Thoracic aorta (tissue), 2 donors: ENCODE data around the gene STRADB. TPM values are rescaled to one million over a fixed set of nuclear protein-coding genes. Genes with fewer than 3 reads are reported as not detected.
A peak's percentile ranks its signal among the peaks of the same experiment; 100 is the strongest.

ENCODE experiments used
- ATAC-seq: fragments of 150-250 bp; one replicate; pipeline ENCODE4 v1.8.0; 2017; ENCODE audit warnings: low read depth; ENCODE audit not compliant: insufficient number of reproducible peaks, low FRiP score
- DNase-seq: peaks from one replicate; pipeline ENCODE4 v3.0.0-alpha.2; 2020; ENCODE audit warnings: low spot score
- H3K27ac ChIP-seq, 2 donors: fragments of 200-600 bp; sonication (generic); 1 replicate in 1 of 2; 2 replicates in 1 of 2; pipeline ENCODE4 v1.5.1; 2016; ENCODE audit warnings: mild to moderate bottlenecking in 2 of 2, moderate library complexity in 2 of 2
- H3K27me3 ChIP-seq: fragments of 200-600 bp; sonication (generic); replicated peaks from 2 replicates; pipeline ENCODE4 v1.6.0; 2016; ENCODE audit warnings: mild to moderate bottlenecking; ENCODE audit not compliant: insufficient read depth
- H3K36me3 ChIP-seq: fragments of 200-600 bp; sonication (generic); one replicate; pipeline ENCODE4 v1.5.1; 2016
- H3K4me1 ChIP-seq, 2 donors: fragments of 200-600 bp; sonication (generic); 1 replicate in 1 of 2; 2 replicates in 1 of 2; pipeline versions ENCODE4 v1.5.1 to v1.6.0; 2016; ENCODE audit warnings: low read depth in 2 of 2, mild to moderate bottlenecking in 1 of 2; ENCODE audit not compliant: control insufficient read depth in 1 of 2
- H3K4me3 ChIP-seq: fragments of 200-600 bp; sonication (generic); 2 replicates; pipeline ENCODE4 v1.5.1; 2016; ENCODE audit warnings: mild to moderate bottlenecking
- H3K9me3 ChIP-seq: fragments of 200-600 bp; sonication (generic); 2 replicates; pipeline ENCODE4 v1.5.1; 2016
- CTCF ChIP-seq: fragments of 200-600 bp; sonication (generic); IDR thresholded peaks from one replicate; pipeline ENCODE4 v1.5.1; 2019; ENCODE audit warnings: antibody characterized with exemption
- total RNA-seq, 2 donors: library from RNA; depleted of rRNA; stranded (reverse); fragments of >200 nt; gene quantifications; one replicate each; pipeline versions ENCODE4 v1.1.0 to v1.2.3, GENCODE V29; 2016

Gene STRADB
- total RNA-seq, 2 donors from 2014 or later: 8.7 to 13.8 TPM

GRCh38 chr2:201404699-201405280 is 46.8 kb upstream of the STRADB start:
- Histone ChIP-seq H3K27me3 (no peaks in the 10 kb centered on the region), H3K9me3 (no peaks in the 10 kb centered on the region), H3K27ac (peak overlapping the region; percentile 65 to 68), H3K4me1 (peaks cover 19 to 67% of the 10 kb centered on the region in 2 donors), H3K36me3 (no peaks in the 10 kb centered on the region), H3K4me3 (no peak overlapping the region)
- no peak for DNase-seq
- TF ChIP-seq CTCF: no peak
- no peak for ATAC-seq

- Histone ChIP-seq H3K4me3 (peak overlapping the region; percentile 15), H3K27me3 (no peaks in the 10 kb centered on the region), H3K9me3 (no peaks in the 10 kb centered on the region), H3K4me1 (peaks cover 22 to 79% of the 10 kb centered on the region in 2 donors), H3K36me3 (no peaks in the 10 kb centered on the region), H3K27ac (peak overlapping the region; percentile 65 to 68)
- DNase-seq: no peak
- no peak for TF ChIP-seq CTCF
- ATAC-seq: no peak
Measured at GRCh38 chr2:201406077-201406662, 45.4 kb upstream of the STRADB start.

- no peaks in the 10 kb centered on the region for H3K9me3 ChIP-seq
- H3K27me3 ChIP-seq: no peaks in the 10 kb centered on the region
- ATAC-seq: no peak
- TF ChIP-seq CTCF: no peak
- peak overlapping the region; percentile 4 for H3K4me3 ChIP-seq
- peaks cover 30 to 88% of the 10 kb centered on the region in 2 donors for H3K4me1 ChIP-seq
- H3K27ac ChIP-seq: peak overlapping the region; percentile 46 to 68
- no peak for DNase-seq
- H3K36me3 ChIP-seq: no peaks in the 10 kb centered on the region
Measured at GRCh38 chr2:201407265-201407664, 44.3 kb upstream of the STRADB start.

- ATAC-seq: no peak
- Histone ChIP-seq H3K9me3 (no peaks in the 10 kb centered on the region), H3K4me3 (no peak overlapping the region), H3K27me3 (no peaks in the 10 kb centered on the region), H3K36me3 (no peaks in the 10 kb centered on the region), H3K4me1 (peaks cover 37 to 88% of the 10 kb centered on the region in 2 donors), H3K27ac (peak overlapping the region in 1 of 2 donors; percentile 39)
- no peak for TF ChIP-seq CTCF
- DNase-seq: no peak
Measured at GRCh38 chr2:201408931-201409330, 42.6 kb upstream of the STRADB start.

- H3K27me3 ChIP-seq: no peaks in the 10 kb centered on the region
- peak overlapping the region in 1 of 2 donors; percentile 75 for H3K27ac ChIP-seq
- no peaks in the 10 kb centered on the region for H3K36me3 ChIP-seq
- no peak for TF ChIP-seq CTCF
- H3K4me1 ChIP-seq: peaks cover 43 to 89% of the 10 kb centered on the region in 2 donors
- H3K9me3 ChIP-seq: no peaks in the 10 kb centered on the region
- DNase-seq (no peak), ATAC-seq (no peak)
- H3K4me3 ChIP-seq: no peak overlapping the region
Measured at GRCh38 chr2:201411421-201411820, 40.1 kb upstream of the STRADB start.
